WTC11 (cell line): ENCODE data around the gene IER2. TPM values are rescaled to one million over a fixed set of nuclear protein-coding genes. Genes with fewer than 3 reads are reported as not detected.
"Not testable (repeated sequence)": the region's sequence is repeated elsewhere in the genome, so short reads cannot be mapped to it uniquely, and the experiment has no call there.

Experiments used
- ATAC-seq: fragments of 200-7000 bp; cut with Tn5 transposase; 2 replicates; pipeline ENCODE4 v1.10.0; 2021; ENCODE audit warnings: mild to moderate bottlenecking, moderate library complexity
- CTCF ChIA-PET: fragments of 300-600 bp; sonication (Branson Sonifier 250); formaldehyde crosslinking; loops from one replicate; lab custom pipeline; 2021; ENCODE audit warnings: antibody characterized with exemption; lab: Charles Lee
- POLR2A ChIA-PET: fragments of 350-600 bp; sonication (Branson Sonifier 250); formaldehyde crosslinking; loops from one replicate; lab custom pipeline; 2021; ENCODE audit warnings: antibody characterized with exemption; lab: Charles Lee
- DNase-seq: peaks from one replicate; pipeline ENCODE4 v3.0.0; 2021; ENCODE audit warnings: low spot score
- H3K27ac Mint-ChIP-seq: 2 replicates; pipeline ENCODE4 v1.8.0; 2021; ENCODE audit warnings: mixed read lengths
- H3K27me3 Mint-ChIP-seq: 2 replicates; pipeline ENCODE4 v1.8.0; 2021; ENCODE audit warnings: low read depth, mild to moderate bottlenecking, moderate library complexity, mixed read lengths
- H3K36me3 Mint-ChIP-seq: 2 replicates; pipeline ENCODE4 v1.8.0; 2021; ENCODE audit warnings: mixed read lengths
- H3K4me1 Mint-ChIP-seq: 2 replicates; pipeline ENCODE4 v1.8.0; 2022; ENCODE audit warnings: mixed read lengths
- H3K4me3 Mint-ChIP-seq: 2 replicates; pipeline ENCODE4 v1.8.0; 2021; ENCODE audit warnings: mild to moderate bottlenecking, moderate library complexity, mixed read lengths
- H3K9me3 Mint-ChIP-seq: 2 replicates; pipeline ENCODE4 v1.8.0; 2021; ENCODE audit warnings: mixed read lengths
- AR ChIP-seq: fragments of 250-450 bp; sonication (Bioruptor Pico); IDR thresholded peaks from 2 replicates; pipeline ENCODE4 v1.9.0; 2021; ENCODE audit warnings: mild to moderate bottlenecking
- CREB1 ChIP-seq: sonication (generic); formaldehyde crosslinking; IDR thresholded peaks from 2 replicates; pipeline ENCODE4 v1.8.0; 2023; ENCODE audit warnings: mild to moderate bottlenecking, missing genetic modification reagents
- CREM ChIP-seq: sonication (generic); formaldehyde crosslinking; IDR thresholded peaks from 2 replicates; pipeline ENCODE4 v1.8.1; 2022; ENCODE audit warnings: mild to moderate bottlenecking, missing genetic modification reagents, moderate library complexity
- E2F5 ChIP-seq: sonication (generic); formaldehyde crosslinking; IDR thresholded peaks from 2 replicates; pipeline ENCODE4 v1.8.1; 2022; ENCODE audit warnings: mild to moderate bottlenecking, moderate library complexity, missing genetic modification reagents
- FOXP4 ChIP-seq: sonication (generic); formaldehyde crosslinking; IDR thresholded peaks from 2 replicates; pipeline ENCODE4 v1.8.0; 2022; ENCODE audit warnings: mild to moderate bottlenecking, missing genetic modification reagents
- GTF2I ChIP-seq: fragments of 250-450 bp; sonication (Bioruptor Pico); conservative IDR thresholded peaks from 2 replicates; pipeline ENCODE4 v1.4.0; 2021; ENCODE audit warnings: mild to moderate bottlenecking
- RORB ChIP-seq: fragments of 250-450 bp; sonication (Bioruptor Pico); IDR thresholded peaks from 2 replicates; pipeline ENCODE4 v1.9.0; 2021; ENCODE audit warnings: mild to moderate bottlenecking
- SP1 ChIP-seq: sonication (generic); formaldehyde crosslinking; conservative IDR thresholded peaks from 2 replicates; pipeline ENCODE4 v1.8.1; 2022; ENCODE audit warnings: missing genetic modification reagents
- TEAD1 ChIP-seq: sonication (generic); formaldehyde crosslinking; IDR thresholded peaks from 2 replicates; pipeline ENCODE4 v1.8.0; 2022; ENCODE audit warnings: mild to moderate bottlenecking, missing genetic modification reagents
- ZNF121 ChIP-seq: sonication (generic); formaldehyde crosslinking; IDR thresholded peaks from 2 replicates; pipeline ENCODE4 v1.8.0; 2023; ENCODE audit warnings: missing genetic modification reagents
- ZNF219 ChIP-seq: sonication (generic); formaldehyde crosslinking; IDR thresholded peaks from 2 replicates; pipeline ENCODE4 v1.8.0; 2023; ENCODE audit warnings: missing genetic modification reagents, mild to moderate bottlenecking, borderline replicate concordance
- ZNF232 ChIP-seq: sonication (generic); formaldehyde crosslinking; IDR thresholded peaks from 2 replicates; pipeline ENCODE4 v1.8.0; 2022; ENCODE audit warnings: mild to moderate bottlenecking, missing genetic modification reagents
- ZNF281 ChIP-seq: sonication (generic); formaldehyde crosslinking; IDR thresholded peaks from 2 replicates; pipeline ENCODE4 v1.8.0; 2023; ENCODE audit warnings: mild to moderate bottlenecking, missing genetic modification reagents
- total RNA-seq: library from RNA; stranded (reverse); gene quantifications from 3 replicates; pipeline ENCODE4 v1.2.3, GENCODE V29; 2021

The IER2 gene
- total RNA-seq, 1 experiment from 2014 or later = 138 TPM

GRCh38 chr19:13164343-13165161 is 14.3 kb downstream of the IER2 start (continued):
- TF ChIP-seq TEAD1 (peak; percentile 95), E2F5 (CRISPR knock-in tag) (peak; percentile 76), ZNF232 (CRISPR knock-in tag) (peak; percentile 92), AR (CRISPR knock-in tag) (peak; percentile 50; the same call in 1 of the 2 replicates), CREM (peak; percentile 49; the same call in 1 of the 2 replicates), SP1 (peak; percentile 93), FOXP4 (peak; percentile 91; the same call in 1 of the 2 replicates), ZNF281 (CRISPR knock-in tag) (peak; percentile 99), CREB1 (CRISPR knock-in tag) (peak; percentile 78; the same call in 1 of the 2 replicates), GTF2I (CRISPR knock-in tag) (no peak), ZNF219 (CRISPR knock-in tag) (peak; percentile 69; the same call in 1 of the 2 replicates)

- no peak for ATAC-seq
These were observed 15.2 kb downstream of the IER2 start for GRCh38 chr19:13165162-13165997.

GRCh38 chr19:13166151-13166550 is 15.9 kb downstream of the IER2 start:
- not testable (repeated sequence) for H3K27me3 Mint-ChIP-seq, H3K9me3 Mint-ChIP-seq, ATAC-seq, H3K36me3 Mint-ChIP-seq, H3K4me3 Mint-ChIP-seq, DNase-seq
- Mint-ChIP-seq H3K27ac (peak overlapping the region; percentile 100), H3K4me1 (peaks cover 70% of the 10 kb centered on the region)
- ChIA-PET POLR2A (interaction anchor here (8.6 kb wide), 1 partner anchor 12 kb away, joined by 167 read pairs; no protein-coding TSS in a partner anchor), CTCF (interaction anchor here (0.6 to 2.9 kb wide), 2 partner anchors 29 to 68 kb away, joined by 5 to 37 read pairs; no protein-coding TSS in a partner anchor)

More at GRCh38 chr19:13165162-13165997, 15.2 kb downstream of the IER2 start:
- DNase-seq = no peak
- ChIA-PET CTCF (interaction anchor here (0.6 to 3.5 kb wide), 8 partner anchors 10 to 200 kb away, joined by 3 to 42 read pairs (median 7); partner anchors contain the start of genes IER2 and STX10), POLR2A (interaction anchor here (0.5 to 8.6 kb wide), 7 partner anchors 11 to 50 kb away, joined by 3 to 167 read pairs (median 4); partner anchors contain the start of genes IER2, NACC1 and STX10)
- Mint-ChIP-seq H3K4me3 (peak overlapping the region; percentile 69), H3K36me3 (no peaks in the 10 kb centered on the region), H3K4me1 (peaks cover 71% of the 10 kb centered on the region), H3K27ac (peak overlapping the region; percentile 100), H3K27me3 (no peaks in the 10 kb centered on the region), H3K9me3 (no peaks in the 10 kb centered on the region)
- TF ChIP-seq RORB = no peak
- peak; percentile 93 for TF ChIP-seq ZNF121
